ENCODE measurements around the gene FRY.

DNA sequence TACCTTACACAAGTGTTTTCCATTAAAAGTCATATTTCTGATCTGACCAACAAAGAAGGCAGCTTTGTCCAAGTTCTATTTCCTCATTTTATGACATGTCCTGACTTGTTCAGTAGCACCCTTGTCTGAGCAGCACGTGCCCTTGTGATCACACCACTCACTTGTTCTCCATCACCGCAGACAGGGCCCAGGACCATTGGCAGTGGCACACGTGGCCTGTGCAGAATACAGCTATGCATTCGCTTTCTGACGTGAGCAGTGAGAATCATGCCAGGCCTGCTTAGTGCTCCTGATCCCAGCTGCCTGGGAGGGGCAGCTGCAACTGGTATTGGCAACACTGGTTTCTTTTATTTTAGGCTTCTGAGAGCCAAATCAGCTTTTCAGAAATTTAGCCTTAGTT, 134.2 kb downstream of the FRY start:
- TF ChIP-seq, protein P1, sequence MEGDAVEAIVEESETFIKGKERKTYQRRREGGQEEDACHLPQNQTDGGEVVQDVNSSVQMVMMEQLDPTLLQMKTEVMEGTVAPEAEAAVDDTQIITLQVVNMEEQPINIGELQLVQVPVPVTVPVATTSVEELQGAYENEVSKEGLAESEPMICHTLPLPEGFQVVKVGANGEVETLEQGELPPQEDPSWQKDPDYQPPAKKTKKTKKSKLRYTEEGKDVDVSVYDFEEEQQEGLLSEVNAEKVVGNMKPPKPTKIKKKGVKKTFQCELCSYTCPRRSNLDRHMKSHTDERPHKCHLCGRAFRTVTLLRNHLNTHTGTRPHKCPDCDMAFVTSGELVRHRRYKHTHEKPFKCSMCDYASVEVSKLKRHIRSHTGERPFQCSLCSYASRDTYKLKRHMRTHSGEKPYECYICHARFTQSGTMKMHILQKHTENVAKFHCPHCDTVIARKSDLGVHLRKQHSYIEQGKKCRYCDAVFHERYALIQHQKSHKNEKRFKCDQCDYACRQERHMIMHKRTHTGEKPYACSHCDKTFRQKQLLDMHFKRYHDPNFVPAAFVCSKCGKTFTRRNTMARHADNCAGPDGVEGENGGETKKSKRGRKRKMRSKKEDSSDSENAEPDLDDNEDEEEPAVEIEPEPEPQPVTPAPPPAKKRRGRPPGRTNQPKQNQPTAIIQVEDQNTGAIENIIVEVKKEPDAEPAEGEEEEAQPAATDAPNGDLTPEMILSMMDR (IDR thresholded peaks at IDR 0.05; ENCODE audit: low read depth, low read length, missing input control): no peak
- TF ChIP-seq JUND (IDR thresholded peaks at IDR 0.05) (no peak), GABPA (IDR thresholded peaks at IDR 0.05 in 1 of 2, conservative IDR thresholded peaks at IDR 0.05 in 1 of 2) (no peak), TAF1 (conservative IDR thresholded peaks at IDR 0.05) (no peak), RAD21 (IDR thresholded peaks at IDR 0.05) (no peak), SP1 (IDR thresholded peaks at IDR 0.05) (no peak)
- TF ChIP-seq, protein P2, sequence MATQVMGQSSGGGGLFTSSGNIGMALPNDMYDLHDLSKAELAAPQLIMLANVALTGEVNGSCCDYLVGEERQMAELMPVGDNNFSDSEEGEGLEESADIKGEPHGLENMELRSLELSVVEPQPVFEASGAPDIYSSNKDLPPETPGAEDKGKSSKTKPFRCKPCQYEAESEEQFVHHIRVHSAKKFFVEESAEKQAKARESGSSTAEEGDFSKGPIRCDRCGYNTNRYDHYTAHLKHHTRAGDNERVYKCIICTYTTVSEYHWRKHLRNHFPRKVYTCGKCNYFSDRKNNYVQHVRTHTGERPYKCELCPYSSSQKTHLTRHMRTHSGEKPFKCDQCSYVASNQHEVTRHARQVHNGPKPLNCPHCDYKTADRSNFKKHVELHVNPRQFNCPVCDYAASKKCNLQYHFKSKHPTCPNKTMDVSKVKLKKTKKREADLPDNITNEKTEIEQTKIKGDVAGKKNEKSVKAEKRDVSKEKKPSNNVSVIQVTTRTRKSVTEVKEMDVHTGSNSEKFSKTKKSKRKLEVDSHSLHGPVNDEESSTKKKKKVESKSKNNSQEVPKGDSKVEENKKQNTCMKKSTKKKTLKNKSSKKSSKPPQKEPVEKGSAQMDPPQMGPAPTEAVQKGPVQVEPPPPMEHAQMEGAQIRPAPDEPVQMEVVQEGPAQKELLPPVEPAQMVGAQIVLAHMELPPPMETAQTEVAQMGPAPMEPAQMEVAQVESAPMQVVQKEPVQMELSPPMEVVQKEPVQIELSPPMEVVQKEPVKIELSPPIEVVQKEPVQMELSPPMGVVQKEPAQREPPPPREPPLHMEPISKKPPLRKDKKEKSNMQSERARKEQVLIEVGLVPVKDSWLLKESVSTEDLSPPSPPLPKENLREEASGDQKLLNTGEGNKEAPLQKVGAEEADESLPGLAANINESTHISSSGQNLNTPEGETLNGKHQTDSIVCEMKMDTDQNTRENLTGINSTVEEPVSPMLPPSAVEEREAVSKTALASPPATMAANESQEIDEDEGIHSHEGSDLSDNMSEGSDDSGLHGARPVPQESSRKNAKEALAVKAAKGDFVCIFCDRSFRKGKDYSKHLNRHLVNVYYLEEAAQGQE (IDR thresholded peaks at IDR 0.05): no peak
